Left ventricle myocardium inferior (tissue), 1 donor: ENCODE data around the gene FRMD4A. TPM values are rescaled to one million over a fixed set of nuclear protein-coding genes. Genes with fewer than 3 reads are reported as not detected.

ENCODE experiments used
- DNase-seq: peaks from one replicate; pipeline ENCODE4 v3.0.0-alpha.2; 2020
- H3K27ac ChIP-seq: fragments of 200-600 bp; replicated peaks from 2 replicates; pipeline ENCODE4 v1.8.0; 2021
- H3K27me3 ChIP-seq: fragments of 200-600 bp; 2 replicates; pipeline ENCODE4 v1.8.0; 2021; ENCODE audit warnings: low read depth
- H3K36me3 ChIP-seq: fragments of 200-600 bp; 2 replicates; pipeline ENCODE4 v1.8.0; 2021
- H3K4me1 ChIP-seq: fragments of 200-600 bp; 2 replicates; pipeline ENCODE4 v1.8.0; 2021
- H3K4me3 ChIP-seq: fragments of 200-600 bp; 2 replicates; pipeline ENCODE4 v1.8.0; 2021; ENCODE audit warnings: mild to moderate bottlenecking, moderate library complexity
- H3K9me3 ChIP-seq: fragments of 200-600 bp; replicated peaks from 2 replicates; pipeline ENCODE4 v1.8.0; 2021
- intact Hi-C: fragments of 100-400 bp; cut with micrococcal nuclease; formaldehyde crosslinking; loops from one replicate; pipeline ENCODE4 v1.11.0; 2022
- total RNA-seq: library from RNA; stranded (reverse); fragmentation: NEBNext Ultra II Directional; extraction: Animal tissue kit (Norgen Biotek cat#: 25700); gene quantifications from one replicate; pipeline ENCODE4 v1.2.1, GENCODE V29; 2021
- TF ChIP-seq, protein P1 (sequence below): fragments of 200-600 bp; IDR thresholded peaks from 2 replicates; pipeline ENCODE4 v1.8.0; 2021; ENCODE audit warnings: antibody characterized with exemption, mild to moderate bottlenecking, borderline replicate concordance
- donor health status: DM: no; HTN: yes; CAD: no; lungs with severe emphysema.

The FRMD4A gene
- total RNA-seq, 1 donor from 2014 or later = 26.1 TPM

DNA sequence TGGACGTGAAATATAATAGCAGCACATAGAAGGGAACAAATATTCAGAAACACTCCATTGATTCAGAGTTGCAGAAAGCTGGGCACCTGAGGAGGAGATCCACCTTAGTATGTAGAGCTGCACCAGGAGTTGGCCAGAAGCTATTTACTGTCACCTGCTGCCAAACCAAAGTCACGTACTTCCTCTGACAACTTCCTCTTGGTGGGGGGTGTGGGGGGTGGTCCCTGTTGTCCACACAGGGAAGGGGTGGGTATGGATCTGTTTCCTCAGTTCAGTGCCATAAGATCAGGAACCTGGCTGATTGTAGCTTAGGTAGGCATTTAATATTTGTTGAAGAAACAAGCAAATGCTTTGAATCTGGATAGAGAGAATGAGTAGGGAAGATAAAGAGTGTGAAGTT lies 264.6 kb downstream of the FRMD4A start:
- Histone ChIP-seq H3K4me3 (no peak overlapping the region), H3K27me3 (no peaks in the 10 kb centered on the region), H3K36me3 (no peaks in the 10 kb centered on the region), H3K4me1 (peaks cover 12% of the 10 kb centered on the region), H3K9me3 (peaks cover 25% of the 10 kb centered on the region), H3K27ac (no peak overlapping the region)
- intact Hi-C loops = no loop called here
- TF ChIP-seq, protein P1, sequence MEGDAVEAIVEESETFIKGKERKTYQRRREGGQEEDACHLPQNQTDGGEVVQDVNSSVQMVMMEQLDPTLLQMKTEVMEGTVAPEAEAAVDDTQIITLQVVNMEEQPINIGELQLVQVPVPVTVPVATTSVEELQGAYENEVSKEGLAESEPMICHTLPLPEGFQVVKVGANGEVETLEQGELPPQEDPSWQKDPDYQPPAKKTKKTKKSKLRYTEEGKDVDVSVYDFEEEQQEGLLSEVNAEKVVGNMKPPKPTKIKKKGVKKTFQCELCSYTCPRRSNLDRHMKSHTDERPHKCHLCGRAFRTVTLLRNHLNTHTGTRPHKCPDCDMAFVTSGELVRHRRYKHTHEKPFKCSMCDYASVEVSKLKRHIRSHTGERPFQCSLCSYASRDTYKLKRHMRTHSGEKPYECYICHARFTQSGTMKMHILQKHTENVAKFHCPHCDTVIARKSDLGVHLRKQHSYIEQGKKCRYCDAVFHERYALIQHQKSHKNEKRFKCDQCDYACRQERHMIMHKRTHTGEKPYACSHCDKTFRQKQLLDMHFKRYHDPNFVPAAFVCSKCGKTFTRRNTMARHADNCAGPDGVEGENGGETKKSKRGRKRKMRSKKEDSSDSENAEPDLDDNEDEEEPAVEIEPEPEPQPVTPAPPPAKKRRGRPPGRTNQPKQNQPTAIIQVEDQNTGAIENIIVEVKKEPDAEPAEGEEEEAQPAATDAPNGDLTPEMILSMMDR = no peak
- no peak for DNase-seq

DNA sequence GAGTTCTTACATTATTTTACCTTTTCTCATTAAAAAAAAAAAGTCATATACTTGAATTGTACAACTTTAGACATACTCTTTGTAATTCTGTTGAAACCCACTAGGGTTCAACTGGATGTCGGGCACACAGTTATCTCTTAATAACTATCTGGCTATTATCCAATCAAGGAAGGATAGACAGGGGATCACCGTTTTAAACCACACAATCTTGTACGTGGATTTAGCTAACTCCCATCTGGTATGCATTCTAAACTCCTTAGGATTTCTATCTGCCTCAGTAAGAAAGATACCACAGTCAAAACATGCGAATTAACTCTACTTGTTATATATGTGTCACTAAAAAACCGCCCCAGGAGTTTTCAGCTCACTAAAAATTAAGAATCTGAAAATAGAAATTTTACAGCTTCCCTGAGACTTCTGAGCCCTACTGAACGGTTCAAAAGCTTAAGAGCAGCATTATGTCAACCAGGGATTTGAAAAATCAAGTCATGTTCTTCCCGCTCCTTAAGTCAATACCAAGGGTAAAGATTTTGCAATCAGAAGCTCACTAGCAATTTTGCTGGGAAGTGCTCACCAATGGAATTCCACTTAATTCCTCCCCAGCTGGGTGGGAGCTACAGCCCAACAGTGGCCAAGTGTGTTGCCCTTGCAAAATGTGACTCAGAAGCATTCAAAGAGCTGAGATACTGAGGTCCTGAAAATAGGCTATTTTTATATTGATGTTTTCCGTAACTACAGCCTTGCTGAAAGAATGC lies 267.0 kb downstream of the FRMD4A start:
- no peak for DNase-seq
- H3K27me3 ChIP-seq = no peaks in the 10 kb centered on the region
- no peaks in the 10 kb centered on the region for H3K36me3 ChIP-seq
- TF ChIP-seq, protein P1 = no peak
- no peak overlapping the region for H3K4me3 ChIP-seq
- intact Hi-C loops = no loop called here
- H3K9me3 ChIP-seq = peaks cover 15% of the 10 kb centered on the region
- peak overlapping the region; percentile 11 for H3K27ac ChIP-seq
- H3K4me1 ChIP-seq = peaks cover 12% of the 10 kb centered on the region

DNA sequence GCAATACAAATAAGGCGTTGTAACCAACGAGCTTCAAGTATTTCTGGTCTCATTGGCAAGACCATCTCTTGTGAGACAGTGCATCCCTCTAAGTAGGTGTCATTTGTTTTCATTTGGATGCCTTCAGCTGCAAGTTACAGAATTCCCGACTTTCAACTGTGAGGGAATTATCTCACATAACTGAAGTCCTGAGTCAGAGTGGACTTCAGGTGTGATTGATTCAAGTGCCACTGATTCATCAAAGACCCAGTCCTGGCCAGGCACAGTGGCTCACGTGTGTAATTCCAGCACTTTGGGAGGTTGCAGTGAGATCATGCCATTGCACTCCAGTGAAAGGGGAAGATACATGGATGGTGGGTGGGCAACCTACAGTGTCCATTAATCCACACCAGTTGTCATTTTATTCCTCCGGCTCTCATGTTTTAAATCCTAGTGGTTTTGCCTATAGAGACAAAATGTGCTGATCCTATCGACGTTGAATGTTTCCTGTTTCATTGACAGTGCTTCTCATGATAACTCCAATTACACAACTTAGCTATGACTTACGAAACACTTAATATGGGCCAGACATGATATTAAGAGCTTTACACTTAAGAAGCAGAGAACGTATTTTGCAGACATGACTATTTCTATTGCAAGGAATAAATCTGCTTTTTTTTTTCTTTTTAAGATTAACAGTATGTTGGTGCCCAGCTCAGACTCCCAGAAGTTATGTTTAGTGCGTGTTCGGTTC lies 268.0 kb downstream of the FRMD4A start:
- no peaks in the 10 kb centered on the region for H3K36me3 ChIP-seq
- TF ChIP-seq, protein P1 = no peak

DNA sequence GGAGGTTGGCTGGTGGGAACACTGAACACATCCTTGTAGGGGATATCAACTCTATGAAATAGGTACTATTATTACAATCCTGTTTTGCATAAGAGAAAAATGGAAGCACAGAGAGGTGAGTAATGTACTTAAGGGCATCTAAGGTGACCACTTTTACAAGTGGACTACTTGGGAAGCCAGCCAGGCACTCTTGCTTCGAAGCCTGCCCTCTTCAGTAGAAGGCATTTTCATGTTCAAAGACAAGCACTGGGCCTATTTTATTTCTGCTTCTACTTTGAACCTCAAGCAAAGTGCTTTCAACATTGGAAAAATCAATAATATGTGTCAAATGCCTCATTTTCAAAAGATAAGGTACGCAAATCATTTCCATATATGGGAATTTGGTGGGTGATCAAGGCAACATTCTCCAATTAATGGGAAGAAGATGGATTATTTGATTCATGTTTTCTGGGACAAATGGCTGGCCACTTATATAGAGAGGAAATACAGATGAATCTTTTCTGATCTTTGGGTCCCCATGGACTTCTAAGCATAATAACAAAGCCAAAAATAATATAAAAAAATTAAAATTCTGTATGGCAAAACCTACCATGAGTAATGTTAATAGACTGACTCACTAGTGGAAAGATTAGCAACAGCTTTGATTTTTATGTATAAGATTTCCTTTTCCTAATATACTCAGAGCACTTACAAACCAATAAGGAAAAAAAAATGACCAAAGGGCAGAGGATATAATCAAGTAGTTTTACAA lies 270.2 kb downstream of the FRMD4A start:
- H3K27me3 ChIP-seq = no peaks in the 10 kb centered on the region
- H3K27ac ChIP-seq = no peak overlapping the region
- H3K4me3 ChIP-seq = no peak overlapping the region
- no peak for DNase-seq
- no peaks in the 10 kb centered on the region for H3K9me3 ChIP-seq
- TF ChIP-seq, protein P1 = no peak
- H3K36me3 ChIP-seq = no peaks in the 10 kb centered on the region
- peaks cover 12% of the 10 kb centered on the region for H3K4me1 ChIP-seq
- intact Hi-C loops = no loop called here

More for the DNA sequence above, 268.0 kb downstream of the FRMD4A start:
- DNase-seq = no peak
- no peaks in the 10 kb centered on the region for H3K27me3 ChIP-seq
- intact Hi-C loops = no loop called here
- H3K9me3 ChIP-seq = peaks cover 10% of the 10 kb centered on the region
- peaks cover 12% of the 10 kb centered on the region for H3K4me1 ChIP-seq
- no peak overlapping the region for H3K4me3 ChIP-seq
- H3K27ac ChIP-seq = no peak overlapping the region

DNA sequence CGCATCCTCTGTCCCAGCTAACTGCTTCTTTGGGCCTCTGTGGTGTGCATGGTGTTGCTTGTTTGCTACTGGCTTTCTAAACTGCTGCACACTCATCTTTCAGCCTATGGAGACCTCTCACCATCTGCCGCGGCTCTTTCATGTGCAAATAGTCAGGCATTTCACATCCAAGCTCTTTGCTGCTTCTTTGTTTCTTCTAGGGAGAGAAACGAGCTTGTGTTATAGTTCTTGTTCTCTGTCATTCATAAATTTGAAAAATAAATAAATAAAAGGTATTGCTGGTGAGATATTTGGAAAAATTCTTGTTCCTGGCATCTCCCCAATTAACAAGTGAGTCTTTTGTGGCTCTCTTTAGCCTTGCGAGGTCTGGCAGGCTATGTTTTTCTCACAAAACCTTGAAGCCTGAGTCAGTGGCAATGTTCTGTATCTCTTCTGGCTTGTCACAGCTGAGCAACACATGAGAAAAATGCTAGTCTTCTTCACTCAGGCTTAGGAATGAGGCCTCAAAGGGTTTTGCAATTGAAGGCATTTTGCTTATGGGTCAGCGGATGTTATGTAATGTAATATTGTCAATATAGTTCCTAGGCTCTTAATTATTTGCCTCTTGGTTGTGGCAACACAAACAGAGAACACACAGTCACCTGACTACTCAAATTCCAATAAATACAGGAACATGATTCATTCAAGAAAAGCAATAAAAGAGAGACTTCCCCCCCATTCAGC lies 274.0 kb downstream of the FRMD4A start:
- Histone ChIP-seq H3K27ac (peak overlapping the region; percentile 2), H3K9me3 (no peaks in the 10 kb centered on the region), H3K27me3 (no peaks in the 10 kb centered on the region), H3K4me3 (no peak overlapping the region), H3K36me3 (no peaks in the 10 kb centered on the region), H3K4me1 (no peaks in the 10 kb centered on the region)
- TF ChIP-seq, protein P1 = no peak
- DNase-seq = no peak
- intact Hi-C loops = no loop called here
